ENCODE results near the gene SPDYE17.
"Not testable (repeated sequence)": the region's sequence is repeated elsewhere in the genome, so short reads cannot be mapped to it uniquely, and the experiment has no call there.

Gene SPDYE17

GRCh38 chr7:77032261-77032660 is at the start of gene SPDYE17:
TSS of gene SPDYE17 (minus strand) at chr7:77032361. CDS start at chr7:77030570, 1,791 bp downstream.
- not testable (repeated sequence) for DNase-seq (ENCODE audit: low spot score)

- DNase-seq (ENCODE audit: low spot score), result not testable (repeated sequence)
Observed at GRCh38 chr7:77080236-77080635, 48.1 kb upstream of the SPDYE17 start.

- DNase-seq (ENCODE audit: low spot score), result not testable (repeated sequence)
Observed at GRCh38 chr7:77079624-77080023, 47.5 kb upstream of the SPDYE17 start.

- not testable (repeated sequence) for DNase-seq (ENCODE audit: low spot score)
Observed at GRCh38 chr7:77079112-77079511, 47.0 kb upstream of the SPDYE17 start.

GRCh38 chr7:77077060-77077459 is 44.9 kb upstream of the SPDYE17 start:
- DNase-seq (ENCODE audit: low spot score), result not testable (repeated sequence)

- not testable (repeated sequence) for DNase-seq (ENCODE audit: low spot score)
Observed at GRCh38 chr7:77074786-77075396, 42.7 kb upstream of the SPDYE17 start.

- not testable (repeated sequence) for DNase-seq (ENCODE audit: low spot score)
Observed at GRCh38 chr7:77071108-77071507, 38.9 kb upstream of the SPDYE17 start.

- not testable (repeated sequence) for DNase-seq (ENCODE audit: low spot score)
Observed at GRCh38 chr7:77065869-77066268, 33.7 kb upstream of the SPDYE17 start.

GRCh38 chr7:77063732-77064131 is 31.6 kb upstream of the SPDYE17 start:
- DNase-seq (ENCODE audit: low spot score), result not testable (repeated sequence)

GRCh38 chr7:77062557-77062956 is 30.4 kb upstream of the SPDYE17 start, which contains the start of gene SPDYE18:
TSS of gene SPDYE18 (minus strand) at chr7:77062558. CDS start at chr7:77060512, 2,046 bp downstream.
- not testable (repeated sequence) for DNase-seq (ENCODE audit: low spot score)

- not testable (repeated sequence) for DNase-seq (ENCODE audit: low spot score)
Observed at GRCh38 chr7:77026349-77026748, 5.8 kb downstream of the SPDYE17 start.

GRCh38 chr7:77010074-77010680 is 22.0 kb downstream of the SPDYE17 start:
- DNase-seq (ENCODE audit: low spot score), result not testable (repeated sequence)

- DNase-seq (ENCODE audit: low spot score), result not testable (repeated sequence)
Observed at GRCh38 chr7:77008000-77008399, 24.2 kb downstream of the SPDYE17 start.

GRCh38 chr7:77006127-77007110 is 25.7 kb downstream of the SPDYE17 start:
- DNase-seq (ENCODE audit: low spot score), result not testable (repeated sequence)

GRCh38 chr7:77005461-77006057 is 26.6 kb downstream of the SPDYE17 start:
- DNase-seq (ENCODE audit: low spot score), result not testable (repeated sequence)

- DNase-seq (ENCODE audit: low spot score), result not testable (repeated sequence)
Observed at GRCh38 chr7:77004151-77004550, 28.0 kb downstream of the SPDYE17 start.

GRCh38 chr7:77003241-77003640 is 28.9 kb downstream of the SPDYE17 start:
- DNase-seq (ENCODE audit: low spot score), result not testable (repeated sequence)

GRCh38 chr7:77002678-77003233 is 29.4 kb downstream of the SPDYE17 start:
- not testable (repeated sequence) for DNase-seq (ENCODE audit: low spot score)

GRCh38 chr7:77002104-77002503 is 30.1 kb downstream of the SPDYE17 start:
- not testable (repeated sequence) for DNase-seq (ENCODE audit: low spot score)

GRCh38 chr7:76999474-77000107 is 32.6 kb downstream of the SPDYE17 start:
- not testable (repeated sequence) for DNase-seq (ENCODE audit: low spot score)
